Stimulated activated CD4-positive, alpha-beta T cell treated with anti-CD3 and anti-CD28 coated beads, Interleukin-2, amount 100 ng/mL, for 48 hours (primary cell): ENCODE results near the gene NUMB.

Experiments used
- DNase-seq, 2 donors: peaks; one replicate each; pipeline ENCODE4 v3.0.0-alpha.2; 2020

Gene NUMB

GRCh38 chr14:73458183-73458976 is at the start of gene NUMB:
TSS of gene NUMB (minus strand) at chr14:73458546. CDS start at chr14:73355751, 102,795 bp downstream.
- peak; percentile 89 to 90 for DNase-seq

DNA sequence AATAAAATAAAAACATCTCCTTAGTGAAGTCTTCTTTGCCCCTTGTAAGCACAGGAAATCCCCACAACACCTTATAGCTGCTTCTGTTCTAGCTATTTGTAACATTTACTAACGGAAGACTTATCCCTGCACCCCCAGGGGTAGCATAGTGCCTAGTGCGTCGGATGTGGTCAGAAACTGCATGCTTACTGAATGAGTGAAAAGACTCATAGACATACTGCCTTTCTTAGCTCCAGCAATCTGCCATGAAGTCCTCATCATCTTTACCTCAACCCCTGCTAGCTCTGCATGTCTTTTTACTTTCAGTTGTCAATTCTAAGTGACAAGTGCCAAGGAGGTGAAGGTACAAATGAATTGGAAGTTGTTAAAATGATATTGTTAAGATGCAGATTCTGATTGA is 45.3 kb upstream of the NUMB start:
- no peak for DNase-seq

GRCh38 chr14:73502017-73502619 is 43.8 kb upstream of the NUMB start:
- no peak for DNase-seq

- DNase-seq = no peak
Measured at GRCh38 chr14:73500360-73500759, 42.0 kb upstream of the NUMB start.

DNA sequence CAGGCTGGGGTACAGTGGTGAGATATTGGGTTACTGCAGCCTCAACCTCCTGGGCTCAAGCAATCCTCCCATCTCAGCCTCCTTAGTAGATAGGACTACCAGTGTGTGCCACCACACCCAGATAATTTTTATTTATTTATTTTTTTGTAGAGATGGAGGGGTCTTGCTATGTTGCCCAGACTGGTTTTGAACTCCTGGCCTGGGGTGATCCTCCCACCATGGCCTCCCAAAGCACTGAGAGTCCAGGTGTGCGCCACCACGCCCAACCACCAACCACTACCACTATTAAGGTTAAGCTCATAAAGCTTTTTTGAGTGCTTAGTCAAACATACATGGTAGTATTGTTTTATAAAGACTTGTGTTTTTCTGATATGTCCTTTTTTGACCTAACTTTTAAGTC is 36.2 kb upstream of the NUMB start:
- DNase-seq = no peak

DNA sequence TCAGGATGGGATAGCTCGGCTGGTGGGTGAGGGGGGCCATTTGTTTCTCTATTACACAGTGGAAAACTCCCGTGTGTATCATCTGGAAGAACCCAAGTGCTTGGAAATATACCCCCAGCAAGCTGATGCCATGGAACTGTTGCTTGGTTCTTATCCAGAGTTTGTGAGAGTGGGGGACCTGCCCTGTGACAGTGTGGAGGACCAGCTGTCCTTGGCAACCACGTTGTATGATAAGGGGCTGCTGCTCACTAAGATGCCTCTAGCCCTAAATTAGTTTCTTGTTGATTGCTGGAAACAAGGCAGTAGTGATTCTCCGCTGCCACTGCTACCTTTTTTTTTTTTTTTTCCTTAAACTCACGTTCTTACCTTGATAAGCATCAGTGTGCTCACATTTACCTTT is 34.3 kb upstream of the NUMB start:
- DNase-seq = no peak

GRCh38 chr14:73492043-73492552 is 33.8 kb upstream of the NUMB start:
- no peak for DNase-seq

GRCh38 chr14:73491256-73492042 is 33.1 kb upstream of the NUMB start:
- peak; percentile 58 to 61 for DNase-seq

GRCh38 chr14:73489481-73490175 is 31.3 kb upstream of the NUMB start:
- DNase-seq = no peak

- DNase-seq = no peak
Measured at GRCh38 chr14:73478684-73479083, 20.3 kb upstream of the NUMB start.

GRCh38 chr14:73477618-73478266 is 19.4 kb upstream of the NUMB start:
- DNase-seq = no peak

GRCh38 chr14:73476451-73476931 is 18.1 kb upstream of the NUMB start:
- no peak for DNase-seq

DNA sequence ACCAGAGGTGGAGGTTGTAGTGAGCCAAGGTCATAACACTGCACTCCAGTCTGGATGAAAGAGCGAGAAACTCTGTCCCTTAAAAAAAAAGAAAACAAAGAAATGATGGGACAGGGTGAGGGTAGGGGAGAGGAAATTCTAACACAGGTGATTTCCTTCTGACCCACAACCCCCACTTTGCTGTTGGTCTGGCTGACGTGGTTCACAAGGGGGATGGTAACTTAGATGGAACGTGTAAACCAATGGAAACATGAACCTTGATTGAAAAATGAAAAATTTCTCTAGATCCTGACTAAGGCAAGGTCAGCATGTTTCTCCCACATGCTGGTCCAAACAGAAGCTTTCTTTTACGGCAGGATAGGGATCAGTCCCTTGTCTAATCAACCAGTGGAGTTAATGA is 16.6 kb upstream of the NUMB start:
- DNase-seq = no peak

DNA sequence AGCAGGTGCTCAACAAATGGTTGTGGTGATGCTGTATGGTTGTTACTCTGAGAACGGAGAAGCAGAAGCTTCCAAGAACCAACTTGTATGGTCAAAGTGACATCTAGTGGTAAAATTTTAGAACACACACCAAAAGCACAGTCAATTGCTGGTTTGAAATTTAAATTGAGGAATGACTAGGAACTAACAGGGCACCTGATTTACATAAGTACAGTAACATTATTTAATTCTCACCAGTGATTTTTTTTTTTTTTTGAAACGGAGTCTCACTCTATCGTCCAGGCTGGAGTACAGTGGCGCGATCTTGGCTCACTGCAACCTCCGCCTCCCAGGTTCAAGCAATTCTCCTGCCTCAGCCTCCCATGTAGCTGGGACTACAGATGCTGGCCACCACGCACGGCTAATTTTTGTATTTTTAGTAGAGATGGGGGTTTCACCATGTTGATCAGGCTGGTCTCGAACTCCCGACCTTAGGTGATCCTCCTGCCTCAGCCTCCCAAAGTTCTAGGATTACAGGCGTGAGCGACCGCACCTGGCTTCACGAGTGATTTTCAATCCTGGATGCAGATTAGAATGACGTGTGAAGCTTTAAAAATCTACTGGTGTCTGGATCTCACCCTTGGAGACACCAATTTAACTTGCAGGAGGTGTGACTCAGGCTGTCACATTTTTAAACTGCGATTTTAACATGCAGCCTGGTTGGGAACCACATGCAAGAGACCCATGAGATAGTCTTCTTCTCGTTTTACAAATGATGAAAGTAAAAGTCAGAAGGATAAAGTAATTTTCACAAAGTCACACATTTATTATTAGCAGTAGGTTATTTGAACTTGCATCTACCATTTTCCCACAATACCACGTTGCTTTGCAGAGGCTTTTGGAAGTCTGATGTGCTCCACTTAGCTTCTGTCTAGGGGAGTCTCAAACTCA is 14.1 kb upstream of the NUMB start:
- no peak for DNase-seq

GRCh38 chr14:73471582-73472184 is 13.3 kb upstream of the NUMB start:
- DNase-seq = no peak

GRCh38 chr14:73468828-73469375 is 10.6 kb upstream of the NUMB start:
- DNase-seq = no peak

- peak in 1 of 2 donors; percentile 22 for DNase-seq
Measured at GRCh38 chr14:73467800-73468199, 9.5 kb upstream of the NUMB start.

DNA sequence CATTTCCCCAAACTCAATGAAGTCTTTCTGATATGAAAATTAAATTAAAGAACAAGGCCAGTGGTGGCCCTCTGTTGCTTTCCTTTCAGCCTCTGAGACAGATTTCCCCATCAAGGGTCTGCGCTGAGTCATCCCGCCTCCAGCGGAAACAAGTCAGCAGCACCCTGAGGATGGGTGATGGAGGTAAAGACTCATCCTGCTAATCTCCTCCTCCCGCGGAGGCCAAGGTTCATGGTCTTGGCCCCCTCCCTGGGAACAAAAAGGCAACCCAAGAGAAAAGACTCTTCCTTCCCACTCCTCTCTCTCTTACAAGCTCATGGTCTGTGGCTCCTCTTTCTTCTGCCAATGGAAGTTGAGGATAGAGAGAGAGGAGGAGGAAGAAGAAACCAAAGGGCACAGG is 9.0 kb upstream of the NUMB start:
- peak; percentile 63 to 64 for DNase-seq

DNA sequence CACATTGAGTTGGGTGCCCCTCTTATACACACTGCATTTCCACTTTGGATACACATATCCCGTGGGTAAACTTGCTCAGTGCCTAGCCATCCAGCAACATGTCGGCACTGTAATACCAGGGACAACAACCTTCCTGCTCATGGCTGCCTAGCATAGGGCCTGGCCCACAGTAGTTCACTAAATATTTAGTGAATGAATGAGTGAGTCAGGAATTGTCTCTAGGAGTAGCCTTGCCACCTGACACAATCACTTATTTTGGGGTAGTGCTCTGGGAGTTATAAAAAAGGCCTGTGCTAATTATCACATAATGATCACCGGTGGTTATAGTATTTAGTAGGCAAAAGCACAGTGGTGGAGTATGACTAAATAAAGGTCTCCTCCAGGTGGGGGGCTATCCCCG is 8.5 kb upstream of the NUMB start:
- no peak for DNase-seq

- DNase-seq = no peak
Measured at GRCh38 chr14:73465823-73466532, 7.6 kb upstream of the NUMB start.
